Skin epidermis (tissue), 12 donors: ENCODE measurements around the gene PEX14.

Experiments used
- H3K27ac ChIP-seq, 21 experiments: fragments of 200-600 bp; sonication (generic) in 11 of 21; one replicate each; pipeline ENCODE4 v1.5.0; 2020; ENCODE audit warnings: mild to moderate bottlenecking in 3 of 21, inconsistent platforms in 2 of 21, moderate library complexity in 2 of 21
- H3K4me3 ChIP-seq, 7 experiments: fragments of 200-600 bp; sonication (generic) in 2 of 7; one replicate each; pipeline ENCODE4 v1.5.0; 2020; ENCODE audit warnings: inconsistent platforms in 2 of 7, mild to moderate bottlenecking in 2 of 7, moderate library complexity in 1 of 7

Gene PEX14

GRCh38 chr1:10667861-10668761 lies 193.4 kb downstream of the PEX14 start:
- Histone ChIP-seq H3K4me3 (no peak overlapping the region), H3K27ac (peak overlapping the region in 6 of 21 experiments; percentile 4 to 60 (median 22))

- no peak overlapping the region for H3K27ac ChIP-seq
Observed at GRCh38 chr1:10669570-10669969, 194.8 kb downstream of the PEX14 start.

GRCh38 chr1:10670190-10670589 lies 195.4 kb downstream of the PEX14 start:
- Histone ChIP-seq H3K27ac (no peak overlapping the region), H3K4me3 (no peak overlapping the region)

More at GRCh38 chr1:10669570-10669969, 194.8 kb downstream of the PEX14 start:
- no peak overlapping the region for H3K4me3 ChIP-seq

GRCh38 chr1:10671090-10671489 lies 196.3 kb downstream of the PEX14 start:
- H3K27ac ChIP-seq: no peak overlapping the region

GRCh38 chr1:10671622-10672342 lies 197.0 kb downstream of the PEX14 start:
- peak overlapping the region in 1 of 21 experiments; percentile 7 for H3K27ac ChIP-seq
- no peak overlapping the region for H3K4me3 ChIP-seq

More at GRCh38 chr1:10671090-10671489, 196.3 kb downstream of the PEX14 start:
- no peak overlapping the region for H3K4me3 ChIP-seq

GRCh38 chr1:10672343-10673050 lies 197.7 kb downstream of the PEX14 start:
- H3K4me3 ChIP-seq: no peak overlapping the region
- H3K27ac ChIP-seq: no peak overlapping the region

- no peak overlapping the region for H3K27ac ChIP-seq
Observed at GRCh38 chr1:10673109-10673711, 198.5 kb downstream of the PEX14 start.

GRCh38 chr1:10674222-10674621 lies 199.5 kb downstream of the PEX14 start:
- Histone ChIP-seq H3K4me3 (no peak overlapping the region), H3K27ac (no peak overlapping the region)

More at GRCh38 chr1:10673109-10673711, 198.5 kb downstream of the PEX14 start:
- no peak overlapping the region for H3K4me3 ChIP-seq

- no peak overlapping the region for H3K4me3 ChIP-seq
- peak overlapping the region in 1 of 21 experiments; percentile 24 for H3K27ac ChIP-seq
Observed at GRCh38 chr1:10674700-10675609, 200.2 kb downstream of the PEX14 start.

GRCh38 chr1:10675813-10676212 lies 201.1 kb downstream of the PEX14 start:
- H3K4me3 ChIP-seq: no peak overlapping the region
- peak overlapping the region in 1 of 21 experiments; percentile 24 for H3K27ac ChIP-seq

- no peak overlapping the region for H3K4me3 ChIP-seq
- peak overlapping the region in 3 of 21 experiments; percentile 46 to 61 (median 55) for H3K27ac ChIP-seq
Observed at GRCh38 chr1:10676963-10677362, 202.2 kb downstream of the PEX14 start.

- Histone ChIP-seq H3K27ac (peak overlapping the region in 3 of 21 experiments; percentile 46 to 61 (median 55)), H3K4me3 (no peak overlapping the region)
Observed at GRCh38 chr1:10677491-10678391, 203.0 kb downstream of the PEX14 start.

- Histone ChIP-seq H3K27ac (no peak overlapping the region), H3K4me3 (no peak overlapping the region)
Observed at GRCh38 chr1:10678402-10678801, 203.7 kb downstream of the PEX14 start.

- Histone ChIP-seq H3K27ac (peak overlapping the region in 2 of 21 experiments; percentile 2 to 30), H3K4me3 (no peak overlapping the region)
Observed at GRCh38 chr1:10678852-10679251, 204.1 kb downstream of the PEX14 start.

- H3K27ac ChIP-seq: peak overlapping the region in 4 of 21 experiments; percentile 2 to 35 (median 28)
- no peak overlapping the region for H3K4me3 ChIP-seq
Observed at GRCh38 chr1:10679496-10680220, 204.9 kb downstream of the PEX14 start.
